Fibroblast of upper back skin (primary cell): Measurements from ENCODE around the gene SLC1A7.

ENCODE experiments used
- DNase-seq: peaks from one replicate; pipeline ENCODE4 v3.0.0-alpha.2; 2013

The SLC1A7 gene

GRCh38 chr1:53074313-53075154 is 67.9 kb downstream of the SLC1A7 start:
- DNase-seq = no peak

- DNase-seq = no peak
Observed at GRCh38 chr1:53073868-53074311, 68.5 kb downstream of the SLC1A7 start.

GRCh38 chr1:53073287-53073686 is 69.2 kb downstream of the SLC1A7 start:
- DNase-seq = no peak

DNA sequence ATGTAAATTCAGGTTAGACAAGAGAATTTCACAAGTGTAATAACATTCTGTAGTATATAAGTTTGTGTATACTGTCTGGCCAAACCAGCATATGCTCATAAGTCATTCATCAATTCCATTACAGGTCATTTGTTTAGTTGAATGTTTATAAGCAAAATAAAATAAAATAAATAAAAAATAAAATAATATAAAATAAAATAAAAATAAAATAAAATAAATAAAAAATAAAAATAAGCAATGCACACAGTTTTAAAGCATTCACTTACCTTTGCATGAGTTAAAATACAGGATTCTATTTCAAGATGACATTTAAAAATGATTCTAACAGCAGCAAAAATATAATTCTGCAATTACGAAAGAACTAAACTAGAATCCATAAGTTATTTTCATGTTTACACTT is 70.5 kb downstream of the SLC1A7 start:
- DNase-seq = no peak

DNA sequence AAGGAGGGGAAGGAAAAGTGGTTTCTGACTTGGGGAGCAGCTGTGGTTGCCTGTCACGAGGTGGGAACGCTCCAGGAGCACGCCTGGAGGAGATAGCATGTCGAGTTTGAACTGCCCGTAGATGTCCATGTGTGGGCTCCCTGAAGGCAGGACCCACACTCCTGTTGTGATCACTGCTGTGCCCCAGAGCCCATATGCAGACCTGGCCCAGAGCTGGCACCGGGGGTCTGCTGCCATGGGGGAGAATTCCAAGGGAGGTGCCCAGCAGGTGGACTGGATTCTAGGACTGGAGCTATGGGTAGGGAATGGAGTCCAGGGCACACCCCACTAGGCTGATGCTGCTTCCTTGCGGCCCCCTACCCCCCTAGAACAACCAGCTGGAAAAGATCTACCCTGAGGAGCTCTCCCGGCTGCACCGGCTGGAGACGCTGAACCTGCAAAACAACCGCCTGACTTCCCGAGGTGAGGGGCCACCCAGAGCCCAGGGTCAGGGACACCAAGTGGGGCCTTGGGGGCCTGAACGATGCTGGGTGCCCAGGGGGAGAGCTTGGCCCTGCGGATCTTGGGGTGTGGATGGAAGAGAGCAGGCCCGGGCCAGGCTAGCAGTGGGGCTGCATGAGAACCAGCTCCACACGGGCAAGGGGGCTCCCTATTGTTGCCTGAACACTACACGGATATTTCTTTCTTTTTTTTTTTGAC is 71.1 kb downstream of the SLC1A7 start:
- DNase-seq = no peak

DNA sequence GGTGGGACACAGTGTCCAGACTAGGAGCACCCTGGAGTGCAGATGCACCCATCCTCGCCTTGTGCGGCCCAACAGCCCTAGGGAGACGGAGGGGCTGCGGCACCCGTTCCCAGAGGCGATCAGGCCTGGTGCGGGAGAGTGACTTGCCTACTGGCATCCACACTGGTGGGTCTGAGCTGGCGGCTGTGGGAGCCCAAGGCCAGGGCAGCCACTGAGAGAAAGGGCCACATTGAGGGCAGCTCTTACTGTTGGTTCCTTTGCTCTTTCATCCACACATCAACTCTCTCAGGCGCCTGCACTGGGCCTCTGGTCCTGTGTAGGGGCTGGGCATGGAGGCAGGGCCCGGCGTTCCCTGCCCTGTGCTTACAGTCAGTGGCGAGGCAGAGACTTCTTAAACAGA is 71.8 kb downstream of the SLC1A7 start:
- DNase-seq = no peak

GRCh38 chr1:53069663-53070327 is 72.6 kb downstream of the SLC1A7 start:
- no peak for DNase-seq

- no peak for DNase-seq
Observed at GRCh38 chr1:53069265-53069662, 73.2 kb downstream of the SLC1A7 start.

GRCh38 chr1:53068314-53069099 is 73.9 kb downstream of the SLC1A7 start:
- no peak for DNase-seq

DNA sequence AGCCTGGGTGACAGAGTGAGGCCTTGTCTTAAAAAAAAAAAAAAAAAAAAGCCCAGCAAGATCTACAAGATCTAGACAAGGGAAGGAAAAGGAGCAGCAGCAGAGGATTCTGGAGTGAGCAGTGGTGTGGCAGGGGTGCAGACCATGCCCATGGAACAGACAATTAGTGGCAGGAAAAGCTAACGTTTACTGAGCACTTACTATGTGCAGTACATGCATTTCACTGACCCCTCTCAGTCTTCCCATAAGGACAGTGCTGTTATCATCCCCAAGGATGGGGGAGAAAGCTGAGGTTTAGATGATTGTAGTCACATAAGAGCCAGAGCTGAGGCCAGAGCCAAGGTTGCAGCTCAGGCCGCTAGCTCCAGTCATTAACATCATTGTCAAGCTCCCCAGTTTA is 74.6 kb downstream of the SLC1A7 start:
- DNase-seq = no peak

DNA sequence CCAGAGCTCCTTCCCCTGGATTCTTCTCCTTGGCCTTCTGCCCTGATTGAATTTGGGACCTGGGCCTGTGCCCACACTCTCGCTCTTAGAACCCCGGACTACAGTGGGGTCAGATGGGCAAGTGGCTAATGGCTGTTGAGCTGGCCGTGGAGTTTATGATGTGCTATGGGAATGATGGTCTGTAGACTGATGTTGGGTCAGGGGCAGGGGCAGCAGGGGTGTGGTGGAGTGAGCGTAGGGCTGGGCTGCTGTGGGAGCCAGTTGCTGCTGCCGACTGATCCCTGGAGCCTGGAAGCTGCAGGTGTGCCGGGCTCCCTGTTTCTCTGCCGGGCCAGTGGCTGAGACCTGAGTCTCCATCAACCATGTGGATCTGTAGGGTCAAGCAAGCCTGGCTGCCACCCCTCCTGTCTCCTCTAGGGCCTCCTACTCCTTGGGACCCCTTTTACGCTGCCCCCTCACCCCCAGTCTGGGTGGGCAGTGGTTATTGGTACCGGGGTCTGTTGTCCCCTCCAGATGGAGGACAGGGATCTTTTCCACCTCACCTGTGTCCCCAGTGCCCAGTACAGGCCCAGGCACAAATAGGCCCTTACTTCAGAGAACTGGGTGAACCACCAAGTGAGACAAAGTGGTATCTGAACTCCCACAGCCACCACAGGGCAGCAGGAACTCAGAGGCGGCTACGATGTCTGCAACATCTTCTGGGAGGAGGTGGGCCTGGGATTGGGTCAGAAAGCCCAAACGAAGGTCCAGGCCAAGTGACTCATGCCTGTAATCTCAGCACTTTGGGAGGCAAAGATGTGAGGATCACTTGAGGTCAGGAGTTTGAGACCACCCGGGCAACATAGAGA is 75.3 kb downstream of the SLC1A7 start:
- no peak for DNase-seq

DNA sequence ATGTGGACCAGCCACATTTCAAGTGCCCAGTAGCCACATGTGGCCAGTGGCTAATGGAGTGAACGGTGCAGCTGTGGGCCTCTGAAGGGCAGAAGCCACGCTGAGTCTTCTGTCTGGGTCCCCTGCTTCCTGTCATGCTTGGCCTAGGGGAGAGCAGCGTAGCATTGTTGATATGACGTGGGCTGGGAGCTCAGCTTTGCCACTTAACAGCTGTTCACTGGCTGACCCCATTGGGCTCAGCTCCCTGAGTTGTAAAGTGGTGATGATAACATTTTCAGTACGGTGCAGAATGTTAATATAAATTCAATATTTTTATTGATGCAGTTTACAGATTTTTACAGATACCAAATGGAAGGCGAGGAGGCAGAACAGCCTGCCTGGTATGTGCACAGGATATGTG is 76.0 kb downstream of the SLC1A7 start:
- no peak for DNase-seq

DNA sequence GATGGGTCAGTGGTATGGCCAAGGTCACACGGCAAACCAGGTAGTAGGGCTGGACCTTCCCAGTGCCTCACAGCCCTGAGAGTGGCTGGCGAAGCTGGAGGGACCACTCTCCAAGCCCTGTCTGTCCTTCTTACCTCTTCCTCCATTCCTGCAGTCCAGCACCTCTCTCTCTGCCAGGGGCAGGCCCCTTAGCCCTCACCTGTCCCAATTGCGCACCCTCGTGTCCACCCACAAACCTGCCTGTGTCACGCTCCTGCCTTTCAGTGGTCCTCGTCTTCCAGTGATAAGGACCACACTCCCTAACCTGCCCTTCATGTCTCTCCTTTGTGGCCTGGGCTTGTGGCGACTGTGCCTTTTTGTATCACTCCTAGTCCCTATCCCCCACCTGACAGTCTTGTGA is 77.0 kb downstream of the SLC1A7 start:
- no peak for DNase-seq

DNA sequence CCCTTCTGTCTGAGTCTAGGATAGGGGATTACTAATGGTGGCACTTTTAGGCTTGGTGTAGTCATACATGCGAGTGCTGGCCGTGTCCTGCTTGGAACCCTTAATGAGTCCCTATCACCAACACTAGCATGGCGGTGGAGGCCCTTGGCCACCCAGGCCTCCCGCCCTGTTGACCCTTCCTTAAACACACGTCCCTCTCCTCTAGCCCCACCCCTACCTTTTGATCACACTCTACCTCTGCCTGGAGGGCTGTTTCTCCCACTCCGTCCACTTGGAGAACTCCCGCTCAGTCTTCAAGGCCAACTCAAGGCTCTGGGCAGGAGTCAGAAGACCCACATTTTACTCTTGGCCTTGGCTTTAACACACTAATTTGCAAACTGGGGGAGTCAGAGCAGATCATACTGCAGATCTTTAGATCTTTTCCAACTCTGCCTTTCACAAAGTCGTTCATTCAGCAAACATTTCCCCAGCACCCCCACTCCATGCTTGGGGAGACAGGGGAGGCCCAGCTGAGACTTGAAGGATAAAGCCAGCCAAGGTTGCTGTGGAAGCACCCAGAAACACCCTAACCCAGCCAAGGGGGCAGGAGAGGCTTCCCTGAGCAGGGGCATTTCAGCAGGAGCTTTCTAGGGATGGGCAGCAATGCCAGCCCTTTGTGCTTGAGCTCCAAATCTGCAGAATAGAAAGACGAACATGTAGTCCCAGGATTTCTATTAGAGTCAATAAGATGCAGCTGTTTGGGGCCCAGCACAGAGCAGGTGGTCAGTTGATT is 78.5 kb downstream of the SLC1A7 start:
- DNase-seq = no peak

DNA sequence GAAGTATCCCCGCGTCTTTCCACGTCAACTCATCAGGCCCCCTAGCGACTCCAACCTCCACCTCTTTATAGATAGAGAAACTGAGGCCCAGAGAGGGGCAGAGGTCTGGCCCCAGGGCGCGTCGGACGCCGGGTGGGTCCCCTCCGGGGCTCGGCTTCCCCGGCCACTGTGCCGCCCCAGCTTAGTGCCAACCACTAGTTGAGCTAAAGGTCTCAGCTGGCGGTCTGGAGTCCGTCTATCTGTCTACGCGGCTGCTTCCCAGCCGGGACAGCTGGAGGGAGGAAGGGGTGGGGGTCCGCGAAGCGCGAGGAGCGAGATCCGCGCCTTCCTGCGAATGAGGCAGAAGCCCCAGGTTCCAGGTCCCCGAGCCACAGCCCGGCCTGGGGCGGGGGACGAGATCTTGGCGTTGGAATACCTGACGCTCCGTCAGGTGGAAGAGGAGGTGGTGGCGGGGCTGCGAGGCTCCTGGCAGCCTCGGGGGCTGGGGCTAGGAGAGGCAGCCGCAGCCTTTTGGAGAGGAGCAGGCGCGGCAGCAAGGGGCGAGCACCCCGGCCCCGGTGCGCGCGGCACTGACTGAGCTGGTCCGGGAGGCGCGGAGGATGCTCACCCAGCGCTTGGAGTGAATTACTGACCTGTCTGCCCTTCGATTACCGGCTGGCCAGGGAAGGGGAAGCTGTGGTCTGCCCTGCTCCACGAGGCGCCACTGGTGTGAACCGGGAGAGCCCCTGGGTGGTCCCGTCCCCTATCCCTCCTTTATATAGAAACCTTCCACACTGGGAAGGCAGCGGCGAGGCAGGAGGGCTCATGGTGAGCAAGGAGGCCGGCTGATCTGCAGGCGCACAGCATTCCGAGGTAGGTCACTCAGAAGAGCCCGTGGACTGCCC is 79.5 kb downstream of the SLC1A7 start:
- DNase-seq = no peak

- peak; percentile 35 for DNase-seq
Observed at GRCh38 chr1:53061859-53062707, 80.4 kb downstream of the SLC1A7 start, which contains the start of gene PODN. Gene PODN (plus strand): TSS chr1:53062213. CDS start chr1:53069856, 7,643 bp downstream.

DNA sequence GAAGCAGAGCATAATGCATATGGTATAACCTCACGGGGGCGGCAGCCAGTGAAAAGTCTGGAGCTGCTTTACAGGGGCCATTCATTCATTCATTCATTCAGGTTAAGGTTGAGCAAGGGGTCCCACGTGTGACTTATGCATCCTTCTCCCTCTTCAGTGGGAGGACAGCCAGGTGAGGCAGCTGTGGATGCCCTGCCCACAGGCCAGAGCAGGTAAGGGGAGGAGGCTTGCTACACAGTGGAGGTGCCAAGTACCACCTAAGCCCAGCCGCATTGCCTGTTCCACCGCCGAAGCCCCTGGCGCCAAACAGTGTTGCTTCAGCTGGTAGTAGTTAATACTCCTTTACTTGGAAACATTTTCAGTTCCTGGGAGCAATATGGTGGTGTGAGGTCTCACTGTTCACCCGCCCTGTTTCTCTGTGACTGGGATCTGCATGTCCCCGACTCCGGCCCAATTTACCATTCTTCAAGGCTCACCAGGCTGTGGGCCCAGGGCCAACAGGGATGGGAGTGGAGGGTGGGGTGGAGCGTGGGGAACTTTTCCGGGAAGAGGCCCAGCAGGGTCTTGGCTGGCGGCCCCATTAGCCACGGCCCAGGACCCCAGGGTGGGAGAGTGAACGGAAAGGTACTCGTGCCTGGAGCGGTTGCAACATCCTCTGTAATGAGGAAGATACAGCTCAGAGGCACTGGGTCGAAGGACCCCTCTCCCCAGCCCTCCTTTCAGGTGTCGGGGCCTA is 81.1 kb downstream of the SLC1A7 start:
- DNase-seq = peak; percentile 33

DNA sequence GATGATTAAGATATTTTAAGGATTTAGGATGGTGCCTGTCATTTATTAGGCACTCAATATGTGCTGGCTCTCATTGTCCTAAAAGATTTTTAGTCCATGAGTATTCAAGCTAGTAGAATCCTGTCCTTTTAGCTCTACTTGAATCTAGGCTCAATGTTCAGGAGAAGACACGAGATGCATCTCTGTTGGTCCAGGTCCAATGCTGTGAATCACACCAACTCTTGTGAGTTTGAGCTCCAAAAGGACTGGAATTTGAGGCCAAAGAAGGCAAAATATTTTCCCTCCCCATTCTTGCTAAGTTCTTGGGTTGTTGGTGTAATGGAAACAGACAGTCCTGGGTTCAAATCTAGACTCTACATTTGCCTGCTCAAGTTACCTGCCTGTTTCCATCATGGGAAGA is 81.9 kb downstream of the SLC1A7 start:
- peak; percentile 84 for DNase-seq
